ENCODE data around the gene WDR64. TPM values are rescaled to one million over a fixed set of nuclear protein-coding genes. Genes with fewer than 3 reads are reported as not detected.

Gene WDR64
- polyA plus RNA-seq, 1 donor from 2014 or later = 0.21 TPM

DNA sequence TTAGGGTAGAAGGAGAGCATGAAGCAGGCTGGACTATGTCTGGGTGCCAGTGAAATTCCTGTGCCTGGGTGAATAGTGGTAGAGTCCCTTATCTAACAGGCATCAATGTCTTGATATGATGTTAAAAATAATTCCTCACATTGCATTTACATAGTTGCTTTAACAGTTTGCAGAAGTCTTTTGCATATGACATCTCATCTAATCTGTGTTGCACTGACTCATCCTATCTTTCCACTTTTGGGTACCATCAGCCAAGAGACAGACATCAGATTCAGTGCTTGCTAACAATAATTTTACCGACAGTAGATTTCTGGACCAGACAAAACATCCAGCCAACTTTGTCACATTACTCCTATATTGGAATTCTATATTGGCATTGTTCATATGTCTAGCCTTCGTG, 92.5 kb downstream of the WDR64 start:
- no peaks in the 10 kb centered on the region for H3K36me3 ChIP-seq (ENCODE audit: insufficient read depth, low read length)

DNA sequence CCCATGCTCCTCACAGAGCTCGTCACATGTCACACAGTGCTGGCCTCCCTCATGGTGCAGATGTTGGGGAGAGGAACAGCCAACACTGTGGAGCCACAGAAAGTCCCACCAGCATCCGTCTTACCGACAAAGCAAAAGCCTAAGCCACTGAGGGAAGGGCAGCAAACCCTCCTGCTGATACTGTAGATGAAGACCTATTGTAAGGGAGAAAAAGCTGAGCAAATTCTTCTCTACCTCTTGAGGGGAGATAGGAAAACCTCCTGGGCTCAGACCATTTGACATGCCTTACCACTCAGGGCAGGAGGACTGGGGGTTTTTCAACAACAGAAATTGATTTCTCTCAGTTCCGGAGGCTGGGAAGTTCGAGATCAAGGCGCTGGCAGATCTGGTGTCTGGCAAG, 95.9 kb downstream of the WDR64 start:
- TF ChIP-seq SMC3 (conservative IDR thresholded peaks at IDR 0.05; ENCODE audit: poor library complexity) (no peak), POLR2AphosphoS5 (IDR thresholded peaks at IDR 0.05) (no peak), TAF1 (IDR thresholded peaks at IDR 0.05; ENCODE audit: low read depth) (no peak), EZH2 (IDR thresholded peaks at IDR 0.05; ENCODE audit: borderline replicate concordance, insufficient read depth, low read length, poor library complexity, severe bottlenecking) (no peak), EP300 (conservative IDR thresholded peaks at IDR 0.05; ENCODE audit: poor library complexity, severe bottlenecking) (no peak), MXI1 (conservative IDR thresholded peaks at IDR 0.05; ENCODE audit: poor library complexity, severe bottlenecking) (no peak), RAD21 (conservative IDR thresholded peaks at IDR 0.05) (no peak)
- TF ChIP-seq, protein P1, sequence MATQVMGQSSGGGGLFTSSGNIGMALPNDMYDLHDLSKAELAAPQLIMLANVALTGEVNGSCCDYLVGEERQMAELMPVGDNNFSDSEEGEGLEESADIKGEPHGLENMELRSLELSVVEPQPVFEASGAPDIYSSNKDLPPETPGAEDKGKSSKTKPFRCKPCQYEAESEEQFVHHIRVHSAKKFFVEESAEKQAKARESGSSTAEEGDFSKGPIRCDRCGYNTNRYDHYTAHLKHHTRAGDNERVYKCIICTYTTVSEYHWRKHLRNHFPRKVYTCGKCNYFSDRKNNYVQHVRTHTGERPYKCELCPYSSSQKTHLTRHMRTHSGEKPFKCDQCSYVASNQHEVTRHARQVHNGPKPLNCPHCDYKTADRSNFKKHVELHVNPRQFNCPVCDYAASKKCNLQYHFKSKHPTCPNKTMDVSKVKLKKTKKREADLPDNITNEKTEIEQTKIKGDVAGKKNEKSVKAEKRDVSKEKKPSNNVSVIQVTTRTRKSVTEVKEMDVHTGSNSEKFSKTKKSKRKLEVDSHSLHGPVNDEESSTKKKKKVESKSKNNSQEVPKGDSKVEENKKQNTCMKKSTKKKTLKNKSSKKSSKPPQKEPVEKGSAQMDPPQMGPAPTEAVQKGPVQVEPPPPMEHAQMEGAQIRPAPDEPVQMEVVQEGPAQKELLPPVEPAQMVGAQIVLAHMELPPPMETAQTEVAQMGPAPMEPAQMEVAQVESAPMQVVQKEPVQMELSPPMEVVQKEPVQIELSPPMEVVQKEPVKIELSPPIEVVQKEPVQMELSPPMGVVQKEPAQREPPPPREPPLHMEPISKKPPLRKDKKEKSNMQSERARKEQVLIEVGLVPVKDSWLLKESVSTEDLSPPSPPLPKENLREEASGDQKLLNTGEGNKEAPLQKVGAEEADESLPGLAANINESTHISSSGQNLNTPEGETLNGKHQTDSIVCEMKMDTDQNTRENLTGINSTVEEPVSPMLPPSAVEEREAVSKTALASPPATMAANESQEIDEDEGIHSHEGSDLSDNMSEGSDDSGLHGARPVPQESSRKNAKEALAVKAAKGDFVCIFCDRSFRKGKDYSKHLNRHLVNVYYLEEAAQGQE (IDR thresholded peaks at IDR 0.05; ENCODE audit: borderline replicate concordance) = no peak
- no peak overlapping the region for H3K4me2 ChIP-seq (ENCODE audit: low read length)

More for the DNA sequence above, 92.5 kb downstream of the WDR64 start:
- no peaks in the 10 kb centered on the region for H3K9me2 ChIP-seq (ENCODE audit: insufficient read depth, low read length)
- no peak overlapping the region for H3K9ac ChIP-seq (ENCODE audit: low read length)
- H3K9me3 ChIP-seq (ENCODE audit: low read length) = no peaks in the 10 kb centered on the region
- TF ChIP-seq, protein P1 (IDR thresholded peaks at IDR 0.05; ENCODE audit: borderline replicate concordance) = no peak
- no peaks in the 10 kb centered on the region for H4K20me1 ChIP-seq (ENCODE audit: insufficient read depth)
- no peak overlapping the region for H2AFZ ChIP-seq (ENCODE audit: low read depth, low read length)
- H3K27me3 ChIP-seq (ENCODE audit: insufficient read depth, low read depth, low read length) = no peaks in the 10 kb centered on the region
- H3K4me3 ChIP-seq (ENCODE audit: low read length) = no peak overlapping the region
- no peak overlapping the region for H3K27ac ChIP-seq (ENCODE audit: low read length)
- no peaks in the 10 kb centered on the region for H3F3A ChIP-seq (ENCODE audit: insufficient read depth, low read length, poor library complexity, severe bottlenecking)
- no peak overlapping the region for H3K4me2 ChIP-seq (ENCODE audit: low read length)
- H3K79me2 ChIP-seq (replicated peaks; ENCODE audit: insufficient read depth, low read length) = no peaks in the 10 kb centered on the region

More for the DNA sequence above, 95.9 kb downstream of the WDR64 start:
- Histone ChIP-seq H3F3A (ENCODE audit: insufficient read depth, low read length, poor library complexity, severe bottlenecking) (no peaks in the 10 kb centered on the region), H2AFZ (ENCODE audit: low read depth, low read length) (no peak overlapping the region), H3K27ac (ENCODE audit: low read length) (no peak overlapping the region), H3K4me3 (ENCODE audit: low read length) (no peak overlapping the region), H3K9me2 (ENCODE audit: insufficient read depth, low read length) (no peaks in the 10 kb centered on the region), H3K27me3 (ENCODE audit: insufficient read depth, low read depth, low read length) (no peaks in the 10 kb centered on the region), H3K9ac (ENCODE audit: low read length) (no peak overlapping the region), H3K79me2 (replicated peaks; ENCODE audit: insufficient read depth, low read length) (no peaks in the 10 kb centered on the region), H4K20me1 (ENCODE audit: insufficient read depth) (no peaks in the 10 kb centered on the region), H3K9me3 (ENCODE audit: low read length) (no peaks in the 10 kb centered on the region), H3K36me3 (ENCODE audit: insufficient read depth, low read length) (no peaks in the 10 kb centered on the region)

All from neural cell (in vitro differentiated cells).